Renal cortex interstitium (tissue), 11 donors: ENCODE results near the gene WNT3. TPM values are rescaled to one million over a fixed set of nuclear protein-coding genes. Genes with fewer than 3 reads are reported as not detected.

Source experiments
- DNase-seq, 11 donors: peaks; one replicate each; pipeline ENCODE4 v3.0.0-alpha.2; 2013; ENCODE audit warnings: low read depth in 9 of 11, low spot score in 4 of 11; ENCODE audit errors: extremely low read depth in 1 of 11
- polyA plus RNA-seq, 3 donors: library from polyadenylated mRNA; unstranded; fragments of 120-200 nt; gene quantifications; one replicate each; pipeline ENCODE4 v1.2.1, GENCODE V29; 2013; ENCODE audit not compliant: insufficient read length in 3 of 3

The WNT3 gene
- polyA plus RNA-seq, 3 donors = 1.8 to 2.1 (median 2.0) TPM

GRCh38 chr17:46717999-46718398 is 100.5 kb downstream of the WNT3 start:
- no peak for DNase-seq

Other genes with a start within 250 kb of the WNT3 start
- gene ARL17A, start 239.0 kb downstream of the WNT3 start, polyA plus RNA-seq = 10 to 100 TPM; 23.8 to 60.0 (median 26.4) TPM
- 10 to 100 TPM; 33.1 to 35.4 (median 33.2) TPM for gene NSF, start 228.0 kb downstream of the WNT3 start, polyA plus RNA-seq
- gene WNT9B, start 32.9 kb upstream of the WNT3 start, polyA plus RNA-seq = 10 to 100 TPM in 1 of 3 donors, 1 to 10 TPM in 2; 4.6 to 11.3 (median 7.9) TPM
- 10 to 100 TPM; 51.6 to 57.9 (median 56.7) TPM for gene GOSR2, start 104.5 kb upstream of the WNT3 start, polyA plus RNA-seq
- not detected for gene RPRML, start 160.6 kb upstream of the WNT3 start, polyA plus RNA-seq